LNCaP clone FGC (cell line): ENCODE results near the gene MOB1A.
A peak's percentile ranks its signal among the peaks of the same experiment; 100 is the strongest.
"Not testable (repeated sequence)": the region's sequence is repeated elsewhere in the genome, so short reads cannot be mapped to it uniquely, and the experiment has no call there.

Experiments used
- DNase-seq: peaks from one replicate; pipeline ENCODE4 v3.0.0-alpha.2; 2011; ENCODE audit warnings: low read depth
- H3K4me3 ChIP-seq: 2 replicates; pipeline ENCODE4 v1.5.1; 2011; ENCODE audit warnings: mild to moderate bottlenecking, low read depth, low read length, control low read depth
- TF ChIP-seq, protein P1 (sequence below): IDR thresholded peaks from 2 replicates; pipeline ENCODE4 v1.5.1; 2012; ENCODE audit warnings: mild to moderate bottlenecking; ENCODE audit not compliant: control insufficient read depth, insufficient read depth; ENCODE audit errors: extremely low read depth

The MOB1A gene

DNA sequence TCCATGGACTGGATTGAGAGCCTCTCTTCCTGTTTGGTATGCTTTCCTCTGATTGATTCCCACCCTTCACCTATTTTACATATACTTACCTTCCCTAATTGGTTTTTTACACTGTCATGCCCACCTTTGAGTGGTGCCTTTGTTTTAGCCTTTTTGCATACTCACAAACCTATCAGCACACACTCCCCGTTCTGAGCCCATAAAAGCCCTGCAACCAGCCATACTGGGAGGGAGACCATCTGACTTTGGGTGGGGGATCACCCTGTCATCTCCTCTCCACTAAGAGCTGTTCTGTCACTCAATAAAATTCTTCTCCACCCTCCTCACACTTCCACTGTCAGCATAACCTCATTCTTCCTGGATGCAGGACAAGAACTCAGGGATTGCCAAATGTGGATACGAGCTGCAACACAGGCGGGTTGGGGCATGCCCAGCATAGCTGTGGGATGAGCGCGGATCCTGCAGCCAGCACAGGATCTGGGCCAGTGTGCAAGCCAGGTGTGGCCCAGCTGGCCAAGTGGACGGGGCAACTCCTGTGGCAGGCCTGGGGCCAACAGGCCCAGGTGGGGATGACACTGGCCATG is 9.4 kb upstream of the MOB1A start:
- no peak overlapping the region for H3K4me3 ChIP-seq
- TF ChIP-seq, protein P1, sequence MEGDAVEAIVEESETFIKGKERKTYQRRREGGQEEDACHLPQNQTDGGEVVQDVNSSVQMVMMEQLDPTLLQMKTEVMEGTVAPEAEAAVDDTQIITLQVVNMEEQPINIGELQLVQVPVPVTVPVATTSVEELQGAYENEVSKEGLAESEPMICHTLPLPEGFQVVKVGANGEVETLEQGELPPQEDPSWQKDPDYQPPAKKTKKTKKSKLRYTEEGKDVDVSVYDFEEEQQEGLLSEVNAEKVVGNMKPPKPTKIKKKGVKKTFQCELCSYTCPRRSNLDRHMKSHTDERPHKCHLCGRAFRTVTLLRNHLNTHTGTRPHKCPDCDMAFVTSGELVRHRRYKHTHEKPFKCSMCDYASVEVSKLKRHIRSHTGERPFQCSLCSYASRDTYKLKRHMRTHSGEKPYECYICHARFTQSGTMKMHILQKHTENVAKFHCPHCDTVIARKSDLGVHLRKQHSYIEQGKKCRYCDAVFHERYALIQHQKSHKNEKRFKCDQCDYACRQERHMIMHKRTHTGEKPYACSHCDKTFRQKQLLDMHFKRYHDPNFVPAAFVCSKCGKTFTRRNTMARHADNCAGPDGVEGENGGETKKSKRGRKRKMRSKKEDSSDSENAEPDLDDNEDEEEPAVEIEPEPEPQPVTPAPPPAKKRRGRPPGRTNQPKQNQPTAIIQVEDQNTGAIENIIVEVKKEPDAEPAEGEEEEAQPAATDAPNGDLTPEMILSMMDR, result no peak
- DNase-seq, result no peak

DNA sequence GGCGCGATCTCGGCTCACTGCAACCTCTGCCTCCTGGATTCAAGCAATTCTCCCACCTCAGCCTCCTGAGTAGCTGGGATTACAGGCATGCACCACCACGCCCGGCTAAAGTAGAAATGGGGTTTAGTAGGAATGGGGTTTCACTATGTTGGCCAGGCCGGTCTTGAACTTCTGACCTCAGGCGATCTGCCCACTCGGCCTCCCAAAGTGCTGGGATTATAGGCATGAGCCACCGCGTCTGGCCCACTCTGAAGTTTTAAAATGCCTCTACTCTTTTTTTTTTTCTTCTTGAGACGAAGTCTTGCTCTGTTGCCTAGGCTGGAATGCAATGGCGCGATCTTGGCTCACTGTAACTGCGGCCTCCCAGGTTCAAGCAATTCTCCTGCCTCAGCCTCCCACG is 8.0 kb upstream of the MOB1A start:
- DNase-seq, H3K4me3 ChIP-seq: not testable (repeated sequence)

DNA sequence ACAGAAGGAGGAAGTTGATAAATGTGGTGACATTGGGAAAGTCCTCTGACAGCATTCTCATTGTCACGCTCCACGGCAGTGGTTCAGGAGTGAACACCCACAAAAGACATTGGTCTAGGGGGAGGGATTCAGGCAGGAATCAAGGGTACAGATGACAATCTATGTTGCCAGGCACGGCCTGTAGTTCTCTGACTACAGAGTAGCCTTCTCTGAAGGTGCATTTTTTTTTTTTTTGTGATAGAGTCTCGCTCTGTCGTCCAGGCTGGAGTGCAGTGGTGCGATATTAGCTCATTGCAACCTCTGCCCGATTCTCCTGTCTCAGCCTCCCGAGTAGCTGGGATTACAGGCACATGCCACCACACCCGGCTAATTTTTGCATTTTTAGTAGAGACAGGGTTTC is 7.4 kb upstream of the MOB1A start:
- TF ChIP-seq, protein P1, result no peak
- no peak overlapping the region for H3K4me3 ChIP-seq
- DNase-seq, result no peak

DNA sequence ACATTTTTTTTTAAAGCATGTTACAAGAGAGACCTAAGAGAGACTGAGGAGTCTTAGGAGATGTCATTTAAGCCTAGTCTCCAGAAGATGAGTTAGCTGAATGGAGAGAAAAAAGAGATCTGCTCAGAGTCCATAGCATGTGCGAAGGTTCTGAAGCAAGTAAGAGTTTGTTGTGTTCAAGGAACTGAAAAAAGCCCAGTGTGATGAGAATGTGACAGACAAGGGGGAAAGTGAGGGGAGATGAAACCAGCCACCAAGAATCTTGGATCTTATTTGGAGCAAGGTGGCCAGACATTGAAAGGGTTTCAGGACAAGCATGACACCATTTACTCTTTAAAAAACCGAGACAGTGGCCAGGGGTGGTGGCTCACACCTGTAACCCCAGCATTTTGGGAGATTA is 5.2 kb upstream of the MOB1A start:
- no peak for DNase-seq
- TF ChIP-seq, protein P1, result no peak
- H3K4me3 ChIP-seq, result no peak overlapping the region

DNA sequence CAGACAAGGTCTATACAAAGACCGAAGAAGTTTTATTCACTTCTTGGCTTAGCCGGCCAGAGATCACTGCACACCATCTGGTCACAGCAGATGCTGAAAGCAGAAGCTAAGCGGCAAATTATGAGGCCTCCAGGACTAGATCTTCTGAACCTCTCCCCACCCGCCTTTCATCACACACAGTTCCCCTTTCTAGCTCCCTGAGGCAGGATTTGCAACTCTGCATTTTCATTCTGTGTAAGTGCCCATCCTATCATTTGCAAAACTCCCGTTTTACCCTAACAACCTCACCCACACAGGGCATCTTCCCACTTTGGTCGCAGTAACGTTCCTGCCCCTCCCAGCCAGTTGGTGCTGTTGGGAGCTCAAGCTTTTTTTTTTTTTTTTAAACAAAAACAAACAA is 3.1 kb upstream of the MOB1A start:
- no peak overlapping the region for H3K4me3 ChIP-seq
- DNase-seq, result no peak
- TF ChIP-seq, protein P1, result no peak

DNA sequence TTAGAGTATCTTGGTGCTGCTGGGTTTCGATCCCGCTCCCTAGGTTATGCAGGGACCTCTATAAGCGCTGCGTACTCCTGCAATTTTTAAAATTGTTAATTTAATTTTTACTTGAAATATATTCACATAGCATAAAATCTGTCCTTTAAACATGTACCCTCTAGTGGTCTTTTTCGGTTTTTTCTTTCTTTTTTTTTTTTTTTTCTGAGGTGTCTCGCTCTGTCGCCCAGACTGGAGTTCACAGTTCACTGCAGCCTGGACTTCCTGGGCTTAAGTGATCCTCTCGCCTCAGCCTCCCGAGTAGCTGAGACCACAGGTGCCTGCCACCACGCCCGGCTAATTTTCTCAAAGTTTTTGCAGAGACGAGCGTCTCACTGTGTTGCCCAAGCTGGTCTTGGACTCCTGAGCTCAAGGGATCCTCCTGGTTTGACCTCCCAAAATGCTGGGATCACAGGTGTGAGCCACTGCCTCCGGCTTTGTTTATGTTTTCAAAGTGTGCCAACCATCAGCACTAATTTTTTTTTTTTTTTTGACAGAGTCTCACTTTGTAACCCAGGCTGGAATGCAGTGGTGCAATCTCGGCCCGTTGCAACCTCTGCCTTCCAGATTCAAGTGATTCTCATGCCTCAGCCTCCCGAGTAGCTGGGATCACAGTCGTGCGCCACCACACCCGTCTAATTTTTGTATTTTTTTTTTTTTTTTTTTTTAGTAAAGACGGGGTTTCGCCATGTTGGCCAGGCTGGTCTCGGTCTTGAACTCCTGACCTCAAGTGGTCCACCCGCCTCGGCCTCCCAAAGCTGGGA is 585 bp upstream of the MOB1A start:
- DNase-seq, result no peak
- TF ChIP-seq, protein P1, result no peak
- peak overlapping the region; percentile 82 for H3K4me3 ChIP-seq

DNA sequence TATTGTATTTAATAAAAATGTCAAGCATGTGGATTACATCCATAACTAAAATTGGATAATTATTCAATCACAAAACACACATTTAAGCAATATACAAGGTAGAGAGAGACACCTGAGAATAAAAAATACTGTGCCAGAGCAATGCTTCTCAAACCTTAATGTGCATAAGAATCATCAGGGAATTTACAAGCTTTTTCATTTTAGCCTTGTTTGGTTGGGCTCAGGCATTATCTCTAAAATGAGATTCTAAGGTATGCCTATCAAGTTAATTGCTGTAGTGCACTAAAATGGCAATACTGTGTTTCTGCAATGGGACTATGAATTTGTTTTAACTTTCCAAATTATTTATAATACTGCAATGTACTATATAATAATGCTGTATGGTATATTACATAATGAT is 983 bp downstream of the MOB1A start:
- TF ChIP-seq, protein P1, result no peak
- DNase-seq, result no peak
- peak overlapping the region; percentile 82 for H3K4me3 ChIP-seq
